Gastroesophageal sphincter (tissue), 4 donors: ENCODE measurements around the gene KCNK17. TPM values are rescaled to one million over a fixed set of nuclear protein-coding genes. Genes with fewer than 3 reads are reported as not detected.

Source experiments
- ATAC-seq: fragments of 150-250 bp; one replicate; pipeline ENCODE4 v1.9.1; 2016; ENCODE audit warnings: mild to moderate bottlenecking, moderate library complexity
- H3K27ac ChIP-seq, 4 donors: fragments of 200-600 bp; sonication (generic) in 3 of 4; 1 replicate in 3 of 4; 2 replicates in 1 of 4; pipeline ENCODE4 v1.5.1; 2016 to 2019
- H3K27me3 ChIP-seq: fragments of 200-600 bp; sonication (generic); one replicate; pipeline ENCODE4 v1.5.1; 2019
- H3K36me3 ChIP-seq, 2 donors: fragments of 200-600 bp; sonication (generic); one replicate each; pipeline ENCODE4 v1.5.1; 2019; ENCODE audit warnings: control low read depth in 1 of 2
- H3K4me1 ChIP-seq, 3 donors: fragments of 200-600 bp; sonication (generic); 1 replicate in 2 of 3; 2 replicates in 1 of 3; pipeline ENCODE4 v1.5.1; 2016 to 2019; ENCODE audit warnings: control low read depth in 2 of 3
- H3K4me3 ChIP-seq, 2 donors: fragments of 200-600 bp; sonication (generic); one replicate each; pipeline ENCODE4 v1.5.1; 2019; ENCODE audit warnings: mild to moderate bottlenecking in 1 of 2, moderate library complexity in 1 of 2
- H3K9me3 ChIP-seq, 3 donors: fragments of 200-600 bp; sonication (generic); one replicate each; pipeline ENCODE4 v1.5.1; 2017 to 2019; ENCODE audit warnings: control low read depth in 2 of 3
- CTCF ChIP-seq, 4 experiments: fragments of 200-600 bp in 2 of 4; fragments of 450-650 bp in 2 of 4; sonication (generic) in 1 of 4; IDR thresholded peaks; one replicate each; pipeline ENCODE4 v1.5.1; 2017 to 2019; ENCODE audit warnings: antibody characterized with exemption in 4 of 4, mild to moderate bottlenecking in 2 of 4, moderate library complexity in 2 of 4
- EP300 ChIP-seq: sonication (generic); formaldehyde crosslinking; IDR thresholded peaks from one replicate; pipeline ENCODE4 v1.6.1; 2017; ENCODE audit warnings: antibody characterized with exemption, mild to moderate bottlenecking
- POLR2A ChIP-seq, 2 donors: fragments of 450-650 bp; IDR thresholded peaks; one replicate each; pipeline ENCODE4 v1.6.1; 2017; ENCODE audit warnings: antibody characterized with exemption in 2 of 2, mild to moderate bottlenecking in 2 of 2, moderate library complexity in 1 of 2
- POLR2AphosphoS5 ChIP-seq: sonication (generic); formaldehyde crosslinking; IDR thresholded peaks from one replicate; pipeline ENCODE4 v1.6.1; 2017; ENCODE audit warnings: antibody characterized with exemption
- whole genome bisulfite sequencing, 2 donors: methylation state at CpG; one replicate each; pipeline ENCODE4 v1.1.5; 2018; ENCODE audit warnings: low coverage in 1 of 2; 5-methylcytosine and 5-hydroxymethylcytosine counted together
- total RNA-seq, 4 donors: library from RNA; depleted of rRNA; stranded (reverse); fragments of >200 nt; gene quantifications; one replicate each; pipeline ENCODE4 v1.1.0, GENCODE V29; 2016

The KCNK17 gene
- total RNA-seq, 4 donors from 2014 or later = 0.27 to 0.47 TPM; not detected in 2

GRCh38 chr6:39296745-39297640 lies 17.2 kb downstream of the KCNK17 start:
- Histone ChIP-seq H3K36me3 (no peaks in the 10 kb centered on the region), H3K4me1 (peaks cover 0 to 14% (median 0%) of the 10 kb centered on the region in 3 donors), H3K27ac (peak overlapping the region in 3 of 4 donors; percentile 6 to 62 (median 17)), H3K27me3 (peaks cover 39% of the 10 kb centered on the region), H3K4me3 (no peak overlapping the region), H3K9me3 (no peaks in the 10 kb centered on the region)
- 55 to 57% methylated on average over 3 to 12 of the region's 18 CpGs for WGBS, 2 donors
- TF ChIP-seq CTCF (IDR thresholded peaks at IDR 0.05) (no peak), POLR2A (IDR thresholded peaks at IDR 0.05) (no peak), POLR2AphosphoS5 (no peak), EP300 (no peak)
- ATAC-seq = peak; percentile 83

GRCh38 chr6:39295611-39296011 lies 18.6 kb downstream of the KCNK17 start:
- WGBS, 2 donors = 50 to 58% methylated on average over 2 to 3 of the region's 5 CpGs
- peak; percentile 29 for ATAC-seq
- H3K27me3 ChIP-seq = peaks cover 28% of the 10 kb centered on the region
- TF ChIP-seq POLR2AphosphoS5 (no peak), EP300 (no peak)
- no peaks in the 10 kb centered on the region for H3K36me3 ChIP-seq
- peaks cover 0 to 14% (median 0%) of the 10 kb centered on the region in 3 donors for H3K4me1 ChIP-seq
- no peak overlapping the region for H3K4me3 ChIP-seq
- H3K9me3 ChIP-seq = no peaks in the 10 kb centered on the region
- H3K27ac ChIP-seq = peak overlapping the region in 1 of 4 donors; percentile 62

GRCh38 chr6:39294899-39295298 lies 19.3 kb downstream of the KCNK17 start:
- Histone ChIP-seq H3K4me3 (no peak overlapping the region), H3K27ac (peak overlapping the region in 1 of 4 donors; percentile 62), H3K4me1 (peaks cover 0 to 14% (median 0%) of the 10 kb centered on the region in 3 donors), H3K27me3 (peaks cover 21% of the 10 kb centered on the region), H3K36me3 (no peaks in the 10 kb centered on the region), H3K9me3 (no peaks in the 10 kb centered on the region)
- 50% methylated on average over 1 of the region's 1 CpG for WGBS, 2 donors
- no peak for TF ChIP-seq EP300
- no peak for TF ChIP-seq CTCF (IDR thresholded peaks at IDR 0.05)
- no peak for TF ChIP-seq POLR2AphosphoS5
- no peak for TF ChIP-seq POLR2A (IDR thresholded peaks at IDR 0.05)
- no peak for ATAC-seq

- no peak for TF ChIP-seq EP300
- no peak for TF ChIP-seq POLR2AphosphoS5
- TF ChIP-seq POLR2A (IDR thresholded peaks at IDR 0.05) = no peak
- H3K9me3 ChIP-seq = no peaks in the 10 kb centered on the region
- peaks cover 14% of the 10 kb centered on the region for H3K27me3 ChIP-seq
- no peak for ATAC-seq
- 80% methylated on average over 1 of the region's 5 CpGs; no CpG with 5 or more reads in 1 of the 2 donors for WGBS, 2 donors
- H3K4me3 ChIP-seq = no peak overlapping the region
- peaks cover 0 to 14% (median 0%) of the 10 kb centered on the region in 3 donors for H3K4me1 ChIP-seq
- H3K27ac ChIP-seq = no peak overlapping the region
- no peaks in the 10 kb centered on the region for H3K36me3 ChIP-seq
Measured at GRCh38 chr6:39294133-39294532, 20.1 kb downstream of the KCNK17 start.

- 57 to 80% methylated on average over 1 to 3 of the region's 6 CpGs for WGBS, 2 donors
- H3K27me3 ChIP-seq = peaks cover 14% of the 10 kb centered on the region
- H3K36me3 ChIP-seq = no peaks in the 10 kb centered on the region
- no peaks in the 10 kb centered on the region for H3K9me3 ChIP-seq
- H3K27ac ChIP-seq = no peak overlapping the region
- no peak for TF ChIP-seq POLR2A (IDR thresholded peaks at IDR 0.05)
- H3K4me3 ChIP-seq = no peak overlapping the region
- ATAC-seq = no peak
- peaks cover 0 to 14% (median 0%) of the 10 kb centered on the region in 3 donors for H3K4me1 ChIP-seq
Measured at GRCh38 chr6:39292637-39293036, 21.6 kb downstream of the KCNK17 start.

- 75 to 81% methylated on average over 2 of the region's 2 CpGs for WGBS, 2 donors
- H3K27ac ChIP-seq = no peak overlapping the region
- peaks cover 14% of the 10 kb centered on the region for H3K27me3 ChIP-seq
- H3K36me3 ChIP-seq = no peaks in the 10 kb centered on the region
- no peak overlapping the region for H3K4me3 ChIP-seq
- no peaks in the 10 kb centered on the region for H3K9me3 ChIP-seq
- no peaks in the 10 kb centered on the region for H3K4me1 ChIP-seq
- no peak for TF ChIP-seq POLR2A (IDR thresholded peaks at IDR 0.05)
- TF ChIP-seq EP300 = no peak
- TF ChIP-seq POLR2AphosphoS5 = no peak
- TF ChIP-seq CTCF (IDR thresholded peaks at IDR 0.05) = no peak
- ATAC-seq = no peak
Measured at GRCh38 chr6:39289490-39289889, 24.7 kb downstream of the KCNK17 start.
